K562 (cell line): ENCODE data around the gene CD52. TPM values are rescaled to one million over a fixed set of nuclear protein-coding genes. Genes with fewer than 3 reads are reported as not detected.

ENCODE experiments used
- BCOR ChIP-seq: fragments of 450-650 bp; IDR thresholded peaks from 2 replicates; pipeline ENCODE4 v1.6.1; 2016
- CBFA2T3 ChIP-seq: fragments of 450-650 bp; IDR thresholded peaks from 2 replicates; pipeline ENCODE4 v1.6.1; 2017
- CHCHD3 ChIP-seq: fragments of 250-450 bp; sonication (Bioruptor Pico); IDR thresholded peaks from 2 replicates; pipeline ENCODE4 v2.1.2; 2022; ENCODE audit warnings: mild to moderate bottlenecking
- DPF2 ChIP-seq: fragments of 450-650 bp; IDR thresholded peaks from 2 replicates; pipeline ENCODE4 v1.6.1; 2016
- ELF4 ChIP-seq: fragments of 450-650 bp; formaldehyde crosslinking; IDR thresholded peaks from 2 replicates; pipeline ENCODE4 v1.4.0; 2022; ENCODE audit warnings: missing genetic modification characterization
- EP300 ChIP-seq: IDR thresholded peaks from 2 replicates; pipeline ENCODE4 v1.6.1; 2012; ENCODE audit warnings: low read length, improper control_type of control experiment
- EP400 ChIP-seq: fragments of 450-650 bp; IDR thresholded peaks from 2 replicates; pipeline ENCODE4 v1.6.1; 2017; ENCODE audit warnings: antibody characterized with exemption, mild to moderate bottlenecking, moderate library complexity
- GABPB1 ChIP-seq: sonication (generic); formaldehyde crosslinking; IDR thresholded peaks from 2 replicates; pipeline ENCODE4 v1.8.0; 2022; ENCODE audit warnings: mild to moderate bottlenecking, missing genetic modification reagents
- HMG20A ChIP-seq: fragments of 450-650 bp; formaldehyde crosslinking; conservative IDR thresholded peaks from 2 replicates; pipeline ENCODE4 v1.4.0; 2020; ENCODE audit warnings: mild to moderate bottlenecking, mixed read lengths
- POLR2B ChIP-seq: fragments of 450-650 bp; IDR thresholded peaks from 2 replicates; pipeline ENCODE4 v1.6.1; 2018; ENCODE audit warnings: low read depth; ENCODE audit not compliant: partially characterized antibody
- SMARCE1 ChIP-seq: fragments of 450-650 bp; IDR thresholded peaks from 2 replicates; pipeline ENCODE4 v1.7.1; 2016; ENCODE audit warnings: mild to moderate bottlenecking
- THRAP3 ChIP-seq: fragments of 450-650 bp; IDR thresholded peaks from 2 replicates; pipeline ENCODE4 v1.6.1; 2016; ENCODE audit warnings: mild to moderate bottlenecking, inconsistent platforms, borderline replicate concordance
- ZBED1 ChIP-seq: IDR thresholded peaks from 2 replicates; pipeline ENCODE4 v1.6.1; 2014
- ZEB2 ChIP-seq: fragments of 450-650 bp; IDR thresholded peaks from 2 replicates; pipeline ENCODE4 v1.6.1; 2016
- ZFX ChIP-seq: sonication (generic); formaldehyde crosslinking; IDR thresholded peaks from 2 replicates; pipeline ENCODE4 v1.8.0; 2022; ENCODE audit warnings: mild to moderate bottlenecking, missing genetic modification reagents, moderate library complexity
- ZNF175 ChIP-seq: fragments of 200-800 bp; sonication (Bioruptor generic); IDR thresholded peaks from 2 replicates; pipeline ENCODE4 v1.6.1; 2016; ENCODE audit warnings: low read depth, mild to moderate bottlenecking, missing genetic modification characterization, missing compliant biosample characterization
- ZNF583 ChIP-seq: fragments of 250-450 bp; sonication (Bioruptor Pico); IDR thresholded peaks from 2 replicates; pipeline ENCODE4 v1.4.0; 2020
- ZNF766 ChIP-seq: fragments of 200-800 bp; sonication (Bioruptor generic); conservative IDR thresholded peaks from 2 replicates; pipeline ENCODE4 v1.6.1; 2016; ENCODE audit warnings: missing genetic modification characterization, missing compliant biosample characterization
- polyA plus RNA-seq, 8 experiments: library from polyadenylated mRNA; depleted of rRNA in 4 of 8; stranded (reverse) in 5 of 8; unstranded in 3 of 8; fragments of >200 nt; fragmentation: Nextera tagmentation in 2 of 8; fragmentation: Illumina TruSeq in 1 of 8; extraction: Ambion mirVana in 2 of 8; extraction: Trizol in 1 of 8; gene quantifications; 2 replicates each; pipeline versions ENCODE4 v1.2.1 to v1.2.3, GENCODE V29; 2011 to 2014; ENCODE audit warnings: inconsistent platforms in 1 of 8, missing spikeins in 1 of 8
- total RNA-seq, 7 experiments: library from RNA; depleted of rRNA in 6 of 7; stranded (reverse); fragments of >200 nt in 6 of 7; fragmentation: Illumina TruSeq in 2 of 7; extraction: Trizol in 2 of 7; gene quantifications; 2 replicates each; pipeline versions ENCODE4 v1.2.1 to v1.2.3, GENCODE V29; 2011 to 2021; ENCODE audit warnings: low replicate concordance in 1 of 7
- TF ChIP-seq, protein P1 (sequence below), 3 experiments: fragments of 200-800 bp in 1 of 3; fragments of 250-450 bp in 1 of 3; fragments of 450-650 bp in 1 of 3; sonication (Bioruptor Pico) in 1 of 3; sonication (Bioruptor generic) in 1 of 3; formaldehyde crosslinking in 1 of 3; IDR thresholded peaks; 2 replicates each; pipeline versions ENCODE4 v1.6.1 to v1.8.0; 2016 to 2022; ENCODE audit warnings: mild to moderate bottlenecking in 2 of 3, missing genetic modification characterization in 2 of 3, missing compliant biosample characterization in 1 of 3, moderate library complexity in 1 of 3
- TF ChIP-seq, protein P2 (sequence below): fragments of 450-650 bp; formaldehyde crosslinking; IDR thresholded peaks from 2 replicates; pipeline ENCODE4 v1.4.0; 2020; ENCODE audit warnings: mild to moderate bottlenecking, mixed read lengths
- TF ChIP-seq, protein P3 (sequence below), 3 experiments: fragments of 200-800 bp in 1 of 3; sonication (Bioruptor generic) in 1 of 3; sonication (generic) in 1 of 3; formaldehyde crosslinking in 1 of 3; IDR thresholded peaks; 2 replicates each; pipeline versions ENCODE4 v1.6.1 to v1.8.0; 2016 to 2022; ENCODE audit warnings: mild to moderate bottlenecking in 2 of 3, missing compliant biosample characterization in 2 of 3, missing genetic modification characterization in 2 of 3, missing genetic modification reagents in 1 of 3

Gene CD52
- total and polyA plus RNA-seq, 9 of the 15 experiments (the other 6 are each of a cell fraction or from before 2014, with no cell fraction given) = 34.9 to 488 (median 173) TPM

DNA sequence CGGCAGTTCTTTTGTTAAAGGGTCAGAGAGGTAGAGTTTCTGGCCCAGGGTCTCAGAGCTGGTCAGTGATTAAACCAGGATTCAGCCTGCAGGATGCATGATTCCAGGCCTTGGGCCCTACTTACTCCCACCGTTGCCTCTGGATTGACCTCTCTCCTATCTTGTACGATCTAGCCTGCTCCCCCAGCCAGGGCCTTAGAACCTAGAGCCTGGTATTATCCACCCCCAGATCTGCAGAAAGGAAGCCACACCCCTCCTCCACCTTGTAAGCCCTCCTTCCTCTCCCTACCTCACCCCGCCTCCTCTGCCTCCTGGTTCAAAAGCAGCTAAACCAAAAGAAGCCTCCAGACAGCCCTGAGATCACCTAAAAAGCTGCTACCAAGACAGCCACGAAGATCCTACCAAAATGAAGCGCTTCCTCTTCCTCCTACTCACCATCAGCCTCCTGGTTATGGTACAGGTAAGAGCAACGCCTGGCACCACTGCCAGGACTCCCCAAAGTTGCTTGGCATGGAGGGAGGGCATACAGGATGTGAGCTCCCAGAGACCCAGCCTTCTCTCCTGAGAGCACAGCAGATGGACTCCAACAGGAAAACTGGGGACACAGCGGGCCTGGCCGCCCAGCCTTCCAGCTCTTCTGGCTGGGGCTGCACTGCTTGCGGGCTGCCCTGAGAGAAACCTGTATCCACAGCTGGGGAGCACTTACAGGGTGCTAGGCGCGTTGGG is at the start of gene CD52 (continued):
- TF ChIP-seq, protein P1, sequence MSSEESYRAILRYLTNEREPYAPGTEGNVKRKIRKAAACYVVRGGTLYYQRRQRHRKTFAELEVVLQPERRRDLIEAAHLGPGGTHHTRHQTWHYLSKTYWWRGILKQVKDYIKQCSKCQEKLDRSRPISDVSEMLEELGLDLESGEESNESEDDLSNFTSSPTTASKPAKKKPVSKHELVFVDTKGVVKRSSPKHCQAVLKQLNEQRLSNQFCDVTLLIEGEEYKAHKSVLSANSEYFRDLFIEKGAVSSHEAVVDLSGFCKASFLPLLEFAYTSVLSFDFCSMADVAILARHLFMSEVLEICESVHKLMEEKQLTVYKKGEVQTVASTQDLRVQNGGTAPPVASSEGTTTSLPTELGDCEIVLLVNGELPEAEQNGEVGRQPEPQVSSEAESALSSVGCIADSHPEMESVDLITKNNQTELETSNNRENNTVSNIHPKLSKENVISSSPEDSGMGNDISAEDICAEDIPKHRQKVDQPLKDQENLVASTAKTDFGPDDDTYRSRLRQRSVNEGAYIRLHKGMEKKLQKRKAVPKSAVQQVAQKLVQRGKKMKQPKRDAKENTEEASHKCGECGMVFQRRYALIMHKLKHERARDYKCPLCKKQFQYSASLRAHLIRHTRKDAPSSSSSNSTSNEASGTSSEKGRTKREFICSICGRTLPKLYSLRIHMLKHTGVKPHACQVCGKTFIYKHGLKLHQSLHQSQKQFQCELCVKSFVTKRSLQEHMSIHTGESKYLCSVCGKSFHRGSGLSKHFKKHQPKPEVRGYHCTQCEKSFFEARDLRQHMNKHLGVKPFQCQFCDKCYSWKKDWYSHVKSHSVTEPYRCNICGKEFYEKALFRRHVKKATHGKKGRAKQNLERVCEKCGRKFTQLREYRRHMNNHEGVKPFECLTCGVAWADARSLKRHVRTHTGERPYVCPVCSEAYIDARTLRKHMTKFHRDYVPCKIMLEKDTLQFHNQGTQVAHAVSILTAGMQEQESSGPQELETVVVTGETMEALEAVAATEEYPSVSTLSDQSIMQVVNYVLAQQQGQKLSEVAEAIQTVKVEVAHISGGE (CRISPR knock-in tag; IDR thresholded peaks at IDR 0.05) = peak in 1 of 3 experiments; percentile 29; a peak in 1 of 6 replicates
- TF ChIP-seq ZFX (CRISPR knock-in tag) (peak; percentile 84), CBFA2T3 (peak; percentile 3; the same call in 1 of the 2 replicates), ZNF175 (CRISPR knock-in tag) (no peak), THRAP3 (no peak), EP400 (peak; percentile 1; the same call in 1 of the 2 replicates), HMG20A (CRISPR knock-in tag) (no peak), DPF2 (peak; percentile 84), SMARCE1 (peak; percentile 68; the same call in 1 of the 2 replicates), GABPB1 (CRISPR knock-in tag) (no peak), CHCHD3 (CRISPR knock-in tag) (no peak), ELF4 (CRISPR knock-in tag) (0 out of 2 replicates have a peak, but pooled peaks have one; percentile 71), ZBED1 (no peak), ZNF583 (CRISPR knock-in tag) (no peak), BCOR (0 out of 2 replicates have a peak, but pooled peaks have one; percentile 14), EP300 (peak; percentile 37), ZNF766 (CRISPR knock-in tag) (0 out of 2 replicates have a peak, but pooled peaks have one; percentile 25), ZEB2 (peak; percentile 35; the same call in 1 of the 2 replicates), POLR2B (peak; percentile 35)
- TF ChIP-seq, protein P2, sequence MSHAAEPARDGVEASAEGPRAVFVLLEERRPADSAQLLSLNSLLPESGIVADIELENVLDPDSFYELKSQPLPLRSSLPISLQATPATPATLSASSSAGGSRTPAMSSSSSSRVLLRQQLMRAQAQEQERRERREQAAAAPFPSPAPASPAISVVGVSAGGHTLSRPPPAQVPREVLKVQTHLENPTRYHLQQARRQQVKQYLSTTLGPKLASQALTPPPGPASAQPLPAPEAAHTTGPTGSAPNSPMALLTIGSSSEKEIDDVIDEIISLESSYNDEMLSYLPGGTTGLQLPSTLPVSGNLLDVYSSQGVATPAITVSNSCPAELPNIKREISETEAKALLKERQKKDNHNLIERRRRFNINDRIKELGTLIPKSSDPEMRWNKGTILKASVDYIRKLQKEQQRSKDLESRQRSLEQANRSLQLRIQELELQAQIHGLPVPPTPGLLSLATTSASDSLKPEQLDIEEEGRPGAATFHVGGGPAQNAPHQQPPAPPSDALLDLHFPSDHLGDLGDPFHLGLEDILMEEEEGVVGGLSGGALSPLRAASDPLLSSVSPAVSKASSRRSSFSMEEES = no peak
- TF ChIP-seq, protein P3, sequence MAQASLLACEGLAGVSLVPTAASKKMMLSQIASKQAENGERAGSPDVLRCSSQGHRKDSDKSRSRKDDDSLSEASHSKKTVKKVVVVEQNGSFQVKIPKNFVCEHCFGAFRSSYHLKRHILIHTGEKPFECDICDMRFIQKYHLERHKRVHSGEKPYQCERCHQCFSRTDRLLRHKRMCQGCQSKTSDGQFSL (CRISPR knock-in tag; IDR thresholded peaks at IDR 0.05) = no peak
- TF ChIP-seq, protein P3 (tag; IDR thresholded peaks at IDR 0.05) = peak in 1 of 2 experiments; percentile 70; a peak in 1 of 4 replicates
